PC-9 (cell line): Measurements from ENCODE around the gene GTF2F2. TPM values are rescaled to one million over a fixed set of nuclear protein-coding genes. Genes with fewer than 3 reads are reported as not detected.
A peak's percentile ranks its signal among the peaks of the same experiment; 100 is the strongest.

ENCODE experiments used
- BruUV-seq: library from RNA; stranded (reverse); fragments of 400-500 nt; replicated peaks from 2 replicates; lab custom pipeline; 2021; lab: Mats Ljungman, UMichigan
- CTCF ChIA-PET: fragments of 300-600 bp; sonication (Branson Sonifier 250); formaldehyde crosslinking; loops from one replicate; lab custom pipeline; 2022; ENCODE audit warnings: antibody characterized with exemption; lab: Charles Lee
- POLR2A ChIA-PET: fragments of 300-600 bp; sonication (Branson Sonifier 250); formaldehyde crosslinking; loops from one replicate; lab custom pipeline; 2022; ENCODE audit warnings: antibody characterized with exemption; ENCODE audit not compliant: unreplicated experiment; lab: Charles Lee
- DNase-seq, 2 experiments: peaks; one replicate each; pipeline versions ENCODE4 v3.0.0 to v3.0.0-alpha.2; 2015 to 2022; ENCODE audit warnings: mixed read lengths in 1 of 2
- H2AFZ ChIP-seq: fragments of 200-600 bp; sonication (generic); 2 replicates; pipeline ENCODE4 v1.8.1; 2017; ENCODE audit warnings: antibody characterized with exemption
- H3F3A ChIP-seq: fragments of 200-600 bp; sonication (generic); 2 replicates; pipeline ENCODE4 v1.8.1; 2017; ENCODE audit warnings: antibody characterized with exemption, mild to moderate bottlenecking, low read depth; ENCODE audit not compliant: insufficient read depth
- H3K27ac ChIP-seq: fragments of 200-600 bp; sonication (generic); 2 replicates; pipeline ENCODE4 v1.6.1; 2016; ENCODE audit warnings: mixed run types
- H3K27me3 ChIP-seq: fragments of 200-600 bp; sonication (generic); 2 replicates; pipeline ENCODE4 v1.6.1; 2016; ENCODE audit warnings: low read depth, mixed run types; ENCODE audit not compliant: insufficient read depth
- H3K36me3 ChIP-seq: fragments of 200-600 bp; sonication (generic); 2 replicates; pipeline ENCODE4 v1.6.1; 2016; ENCODE audit warnings: low read depth, mixed run types
- H3K4me1 ChIP-seq: fragments of 200-600 bp; sonication (generic); replicated peaks from 2 replicates; pipeline ENCODE4 v1.6.1; 2016; ENCODE audit warnings: mixed run types; ENCODE audit not compliant: insufficient read depth
- H3K4me2 ChIP-seq: fragments of 200-600 bp; sonication (generic); 2 replicates; pipeline ENCODE4 v1.6.1; 2017; ENCODE audit warnings: mixed run types
- H3K4me3 ChIP-seq: fragments of 200-600 bp; sonication (generic); 2 replicates; pipeline ENCODE4 v1.6.1; 2016; ENCODE audit warnings: mixed run types
- H3K79me2 ChIP-seq: fragments of 200-600 bp; sonication (generic); 2 replicates; pipeline ENCODE4 v1.6.1; 2017; ENCODE audit warnings: low read depth, mixed run types
- H3K9me2 ChIP-seq: fragments of 200-600 bp; sonication (generic); 2 replicates; pipeline ENCODE4 v1.8.1; 2017; ENCODE audit warnings: mild to moderate bottlenecking; ENCODE audit not compliant: insufficient read depth
- H3K9me3 ChIP-seq: fragments of 200-600 bp; sonication (generic); 2 replicates; pipeline ENCODE4 v1.8.1; 2016; ENCODE audit warnings: low read depth; ENCODE audit not compliant: insufficient read depth
- H4K20me1 ChIP-seq: fragments of 200-600 bp; sonication (generic); 2 replicates; pipeline ENCODE4 v1.8.1; 2017; ENCODE audit not compliant: insufficient read depth
- CTCF ChIP-seq: fragments of 200-600 bp; sonication (generic); conservative IDR thresholded peaks from 2 replicates; pipeline ENCODE4 v1.6.1; 2017; ENCODE audit warnings: mixed run types, antibody characterized with exemption, mild to moderate bottlenecking, moderate library complexity
- EZH2 ChIP-seq: fragments of 200-600 bp; sonication (generic); IDR thresholded peaks from 2 replicates; pipeline ENCODE4 v1.8.0; 2017; ENCODE audit warnings: antibody characterized with exemption, low read depth
- intact Hi-C: fragments of 100-400 bp; cut with micrococcal nuclease; formaldehyde crosslinking; loops from one replicate; pipeline ENCODE4 v1.10.0; 2022; ENCODE audit not compliant: unreplicated experiment
- total RNA-seq: library from RNA; stranded (reverse); gene quantifications from 2 replicates; pipeline ENCODE4 v1.2.3, GENCODE V29; 2021

GTF2F2 gene
- total RNA-seq, 1 experiment from 2014 or later: 28.8 TPM

DNA sequence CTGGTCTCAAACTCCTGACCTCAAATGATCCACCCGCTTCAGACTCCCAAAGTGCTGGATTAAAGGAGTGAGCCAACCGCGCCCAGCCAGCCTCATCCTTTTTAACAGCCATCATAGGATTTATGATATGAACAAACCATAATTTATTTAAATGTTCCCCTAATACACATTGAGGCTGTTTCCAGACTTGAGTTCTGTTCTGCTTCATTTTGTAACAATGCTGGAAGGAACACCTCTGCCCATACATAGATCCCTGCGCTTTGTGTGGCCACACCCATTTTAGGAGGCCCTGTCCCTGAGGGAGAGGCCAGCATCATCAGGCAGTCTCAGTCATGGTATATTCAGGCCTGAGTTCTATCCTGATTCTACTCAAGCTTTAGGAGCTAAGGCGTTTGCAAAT is 184.8 kb downstream of the GTF2F2 start:
- H4K20me1 ChIP-seq: no peaks in the 10 kb centered on the region
- no peak overlapping the region for H3K4me3 ChIP-seq
- POLR2A ChIA-PET: interaction anchor here (0.5 kb wide), 1 partner anchor 43 kb away, joined by 3 read pairs; no protein-coding TSS in a partner anchor
- peaks cover 7% of the 10 kb centered on the region; the same call in 1 of the 2 replicates for H3F3A ChIP-seq
- H3K9me2 ChIP-seq: no peaks in the 10 kb centered on the region
- no TSS peak for BruUV-seq
- no peaks in the 10 kb centered on the region for H3K36me3 ChIP-seq
- DNase-seq: no peak
- H3K9me3 ChIP-seq: no peaks in the 10 kb centered on the region
- H3K27ac ChIP-seq: no peak overlapping the region
- no peak for TF ChIP-seq CTCF
- no peak for TF ChIP-seq EZH2
- no peaks in the 10 kb centered on the region for H3K27me3 ChIP-seq
- CTCF ChIA-PET: no interaction called here
- H3K79me2 ChIP-seq: no peaks in the 10 kb centered on the region
- no peak overlapping the region for H2AFZ ChIP-seq
- intact Hi-C loops: loop anchor here (5.0 kb wide), 1 partner anchor 318 kb away; the partner anchor contains the start of genes GPALPP1 and NUFIP1
- no peak overlapping the region for H3K4me2 ChIP-seq
- H3K4me1 ChIP-seq: peaks cover 5% of the 10 kb centered on the region

DNA sequence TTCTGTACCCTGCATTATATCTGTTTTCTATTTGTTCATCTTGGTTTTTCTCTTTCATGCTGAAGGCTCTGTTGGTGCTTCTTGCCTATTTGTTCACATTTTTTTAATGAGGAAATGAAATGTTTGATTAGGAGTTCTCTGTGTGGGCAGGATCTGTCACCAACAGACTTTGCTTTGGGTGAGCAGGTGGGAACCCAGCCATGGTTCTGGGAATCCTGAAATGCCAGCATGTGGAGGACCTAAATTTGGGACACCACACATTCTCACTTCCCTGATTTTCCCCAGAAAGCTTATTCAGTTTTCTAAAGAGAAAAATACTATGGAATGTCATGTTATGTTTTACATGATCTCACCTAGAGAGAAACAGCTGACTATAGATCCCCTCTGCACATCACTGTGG is 186.7 kb downstream of the GTF2F2 start:
- intact Hi-C loops: loop anchor here (5.0 kb wide), 1 partner anchor 320 kb away; the partner anchor contains the start of genes GPALPP1 and NUFIP1
- Histone ChIP-seq H4K20me1 (no peaks in the 10 kb centered on the region), H3K79me2 (no peaks in the 10 kb centered on the region), H3K9me2 (no peaks in the 10 kb centered on the region), H3K9me3 (no peaks in the 10 kb centered on the region), H3K4me3 (no peak overlapping the region), H3F3A (peaks cover 17% of the 10 kb centered on the region), H3K36me3 (no peaks in the 10 kb centered on the region), H3K27me3 (no peaks in the 10 kb centered on the region), H2AFZ (no peak overlapping the region), H3K4me1 (peaks cover 15% of the 10 kb centered on the region), H3K27ac (no peak overlapping the region), H3K4me2 (no peak overlapping the region)
- BruUV-seq: no TSS peak
- ChIA-PET CTCF (interaction anchor here (0.6 kb wide), 1 partner anchor 19 kb away, joined by 3 read pairs; no protein-coding TSS in a partner anchor), POLR2A (no interaction called here)
- TF ChIP-seq CTCF (no peak), EZH2 (no peak)
- DNase-seq: no peak

GRCh38 chr13:45310341-45311131 is 190.2 kb downstream of the GTF2F2 start:
- Histone ChIP-seq H3K4me3 (peak overlapping the region; percentile 43; the same call in 1 of the 2 replicates), H3K27me3 (no peaks in the 10 kb centered on the region), H3K9me3 (no peaks in the 10 kb centered on the region), H2AFZ (0 out of 2 replicates have a peak overlapping the region, but pooled peaks have one; percentile 44), H3K4me2 (peak overlapping the region; percentile 57), H3K36me3 (no peaks in the 10 kb centered on the region), H3K79me2 (no peaks in the 10 kb centered on the region), H4K20me1 (no peaks in the 10 kb centered on the region), H3F3A (peaks cover 17% of the 10 kb centered on the region), H3K4me1 (peaks cover 15% of the 10 kb centered on the region), H3K9me2 (no peaks in the 10 kb centered on the region), H3K27ac (no peak overlapping the region)
- BruUV-seq: no TSS peak
- intact Hi-C loops: no loop called here
- POLR2A ChIA-PET: no interaction called here
- CTCF ChIA-PET: interaction anchor here (0.5 kb wide), 1 partner anchor 144 kb away, joined by 7 read pairs; no protein-coding TSS in a partner anchor
- TF ChIP-seq EZH2 (no peak), CTCF (no peak)
- DNase-seq: no peak
